ENCODE measurements around the gene MICAL2. TPM values are rescaled to one million over a fixed set of nuclear protein-coding genes. Genes with fewer than 3 reads are reported as not detected.

Gene MICAL2
- total and polyA plus RNA-seq, 8 donors, result 4.8 to 38.8 (median 26.5) TPM

GRCh38 chr11:12210200-12210599, 99.8 kb downstream of the MICAL2 start:
- intact Hi-C loops (cut with DNase I), result no loop called here
- Histone ChIP-seq H3K4me3 (no peak overlapping the region), H3K4me1 (peaks cover 0 to 5% (median 0%) of the 10 kb centered on the region in 3 donors), H3K27me3 (no peaks in the 10 kb centered on the region), H3K27ac (no peak overlapping the region), H3K36me3 (no peaks in the 10 kb centered on the region), H3K9me3 (no peaks in the 10 kb centered on the region)
- no peak for FAIRE-seq
- DNase-seq, result no peak
- no peak for ATAC-seq
- WGBS, 2 donors, result 96 to 97% methylated on average over 4 of the region's 4 CpGs
- TF ChIP-seq, protein P1, sequence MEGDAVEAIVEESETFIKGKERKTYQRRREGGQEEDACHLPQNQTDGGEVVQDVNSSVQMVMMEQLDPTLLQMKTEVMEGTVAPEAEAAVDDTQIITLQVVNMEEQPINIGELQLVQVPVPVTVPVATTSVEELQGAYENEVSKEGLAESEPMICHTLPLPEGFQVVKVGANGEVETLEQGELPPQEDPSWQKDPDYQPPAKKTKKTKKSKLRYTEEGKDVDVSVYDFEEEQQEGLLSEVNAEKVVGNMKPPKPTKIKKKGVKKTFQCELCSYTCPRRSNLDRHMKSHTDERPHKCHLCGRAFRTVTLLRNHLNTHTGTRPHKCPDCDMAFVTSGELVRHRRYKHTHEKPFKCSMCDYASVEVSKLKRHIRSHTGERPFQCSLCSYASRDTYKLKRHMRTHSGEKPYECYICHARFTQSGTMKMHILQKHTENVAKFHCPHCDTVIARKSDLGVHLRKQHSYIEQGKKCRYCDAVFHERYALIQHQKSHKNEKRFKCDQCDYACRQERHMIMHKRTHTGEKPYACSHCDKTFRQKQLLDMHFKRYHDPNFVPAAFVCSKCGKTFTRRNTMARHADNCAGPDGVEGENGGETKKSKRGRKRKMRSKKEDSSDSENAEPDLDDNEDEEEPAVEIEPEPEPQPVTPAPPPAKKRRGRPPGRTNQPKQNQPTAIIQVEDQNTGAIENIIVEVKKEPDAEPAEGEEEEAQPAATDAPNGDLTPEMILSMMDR (IDR thresholded peaks at IDR 0.05), result no peak

- no peak overlapping the region for H3K27ac ChIP-seq
- H3K9me3 ChIP-seq, result no peaks in the 10 kb centered on the region
- intact Hi-C loops (cut with DNase I), result no loop called here
- 97% methylated on average over 7 of the region's 7 CpGs for WGBS, 2 donors
- DNase-seq, result no peak
- no peak for FAIRE-seq
- H3K27me3 ChIP-seq, result no peaks in the 10 kb centered on the region
- H3K36me3 ChIP-seq, result no peaks in the 10 kb centered on the region
- no peak for ATAC-seq
- TF ChIP-seq, protein P1 (IDR thresholded peaks at IDR 0.05), result no peak
- no peak overlapping the region for H3K4me3 ChIP-seq
- H3K4me1 ChIP-seq, result peaks cover 6 to 11% (median 8%) of the 10 kb centered on the region in 3 donors
These were observed 101.1 kb downstream of the MICAL2 start for GRCh38 chr11:12211331-12212065.

GRCh38 chr11:12212174-12212820, 101.9 kb downstream of the MICAL2 start:
- Histone ChIP-seq H3K4me3 (no peak overlapping the region), H3K36me3 (no peaks in the 10 kb centered on the region), H3K27me3 (no peaks in the 10 kb centered on the region), H3K4me1 (peaks cover 14 to 18% (median 16%) of the 10 kb centered on the region in 3 donors), H3K27ac (no peak overlapping the region), H3K9me3 (no peaks in the 10 kb centered on the region)
- TF ChIP-seq, protein P1 (IDR thresholded peaks at IDR 0.05), result no peak
- 90 to 94% methylated on average over 7 of the region's 7 CpGs for WGBS, 2 donors
- no peak for DNase-seq
- no peak for ATAC-seq
- intact Hi-C loops (cut with DNase I), result no loop called here
- no peak for FAIRE-seq

DNA sequence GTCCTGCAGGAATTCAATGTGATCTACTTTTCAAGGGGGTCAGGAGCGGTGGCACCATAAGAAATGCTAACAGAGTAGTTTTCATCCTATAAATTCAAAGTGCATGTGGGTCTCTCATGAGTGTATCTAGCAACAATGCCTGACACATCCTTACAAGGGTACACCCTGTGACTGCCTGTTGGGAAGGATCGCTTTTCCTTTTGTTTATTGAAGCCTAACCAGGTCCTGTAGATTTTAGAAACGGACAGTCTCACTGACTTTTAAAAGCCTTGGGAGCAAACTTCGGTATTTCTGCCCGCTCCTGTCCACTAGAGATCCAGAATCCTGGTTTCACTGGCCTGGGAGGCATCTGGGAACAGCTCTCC, 102.4 kb downstream of the MICAL2 start:
- Histone ChIP-seq H3K4me1 (peaks cover 19 to 23% (median 21%) of the 10 kb centered on the region in 3 donors), H3K27me3 (no peaks in the 10 kb centered on the region), H3K9me3 (no peaks in the 10 kb centered on the region), H3K4me3 (no peak overlapping the region), H3K36me3 (no peaks in the 10 kb centered on the region), H3K27ac (no peak overlapping the region)
- TF ChIP-seq, protein P1 (IDR thresholded peaks at IDR 0.05), result no peak
- FAIRE-seq, result no peak
- no peak for DNase-seq
- intact Hi-C loops (cut with DNase I), result no loop called here
- 81 to 90% methylated on average over 5 of the region's 5 CpGs for WGBS, 2 donors
- ATAC-seq, result no peak

- intact Hi-C loops (cut with DNase I), result no loop called here
These were observed 103.5 kb downstream of the MICAL2 start for GRCh38 chr11:12213883-12214282.

More at GRCh38 chr11:12213883-12214282, 103.5 kb downstream of the MICAL2 start:
- FAIRE-seq (no peak), DNase-seq (no peak), ATAC-seq (no peak)
- TF ChIP-seq, protein P1 (IDR thresholded peaks at IDR 0.05), result no peak
- no peak overlapping the region for H3K4me3 ChIP-seq
- 66 to 78% methylated on average over 5 of the region's 5 CpGs for WGBS, 2 donors
- H3K4me1 ChIP-seq, result peaks cover 30 to 32% (median 31%) of the 10 kb centered on the region in 3 donors
- no peak overlapping the region for H3K27ac ChIP-seq
- no peaks in the 10 kb centered on the region for H3K27me3 ChIP-seq
- no peaks in the 10 kb centered on the region for H3K36me3 ChIP-seq
- H3K9me3 ChIP-seq, result no peaks in the 10 kb centered on the region
